ENCODE measurements around the gene TRMT61A.

The TRMT61A gene

DNA sequence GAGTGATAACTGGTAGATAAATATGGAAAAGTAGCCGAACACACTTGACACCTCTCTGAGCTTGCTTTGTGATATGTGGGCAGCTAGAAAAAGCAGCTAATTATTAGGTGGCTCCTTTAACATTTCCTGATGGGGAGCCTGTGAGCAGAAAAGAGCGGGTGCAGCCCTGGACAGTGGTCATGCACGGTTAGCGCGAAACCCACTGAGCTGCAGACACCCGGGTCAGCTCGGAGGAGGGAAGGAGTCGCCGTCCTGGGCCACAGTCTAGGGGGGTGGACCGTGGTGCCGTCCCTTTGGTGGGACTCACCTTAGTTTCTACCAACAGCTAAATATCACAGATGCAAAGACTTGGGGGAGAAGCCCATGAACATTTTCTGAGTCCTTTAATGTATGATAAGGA lies 40.4 kb downstream of the TRMT61A start:
- Histone ChIP-seq H3K4me1 (ENCODE audit: control insufficient read depth, insufficient read depth, low read length) (peaks cover 1% of the 10 kb centered on the region; the same call in 1 of the 2 replicates), H3K9me3 (ENCODE audit: control insufficient read depth, insufficient read depth, low read length) (no peaks in the 10 kb centered on the region), H3K4me3 (ENCODE audit: low read length) (no peak overlapping the region), H3K27ac (ENCODE audit: low read length) (no peak overlapping the region), H3K36me3 (ENCODE audit: control insufficient read depth, insufficient read depth, low read length) (no peaks in the 10 kb centered on the region; the same call in none of the 2 replicates), H3K27me3 (ENCODE audit: control insufficient read depth, insufficient read depth, low read length) (no peaks in the 10 kb centered on the region)
- WGBS (ENCODE audit: insufficient coverage, insufficient read length) = no CpG with 5 or more reads among the region's 11 CpGs
- no peak for DNase-seq (ENCODE audit: low read depth, low spot score)

DNA sequence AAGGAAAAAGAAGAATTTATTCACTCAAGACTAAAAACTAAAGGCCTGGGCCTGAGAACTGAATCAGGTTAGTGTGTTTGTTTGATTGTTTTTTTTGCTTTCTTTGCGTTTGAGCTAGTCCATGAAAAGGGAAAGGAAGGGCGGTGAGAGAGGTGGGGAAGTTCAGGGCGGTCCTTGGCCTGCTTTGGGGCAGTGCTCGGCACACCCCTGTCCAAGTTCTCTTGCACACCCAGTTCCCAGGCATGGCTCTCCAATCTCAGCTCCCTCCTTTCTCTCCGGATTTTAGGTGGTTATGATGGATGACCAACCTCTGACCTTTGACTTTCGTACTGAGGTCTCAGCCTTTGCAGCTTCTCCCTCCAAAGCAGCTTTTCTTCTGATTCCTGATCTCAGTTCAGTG lies 45.1 kb downstream of the TRMT61A start:
- H3K36me3 ChIP-seq (ENCODE audit: control insufficient read depth, insufficient read depth, low read length) = no peaks in the 10 kb centered on the region; the same call in none of the 2 replicates
- WGBS (ENCODE audit: insufficient coverage, insufficient read length) = no CpG with 5 or more reads among the region's 6 CpGs
- no peaks in the 10 kb centered on the region for H3K4me1 ChIP-seq (ENCODE audit: control insufficient read depth, insufficient read depth, low read length)

DNA sequence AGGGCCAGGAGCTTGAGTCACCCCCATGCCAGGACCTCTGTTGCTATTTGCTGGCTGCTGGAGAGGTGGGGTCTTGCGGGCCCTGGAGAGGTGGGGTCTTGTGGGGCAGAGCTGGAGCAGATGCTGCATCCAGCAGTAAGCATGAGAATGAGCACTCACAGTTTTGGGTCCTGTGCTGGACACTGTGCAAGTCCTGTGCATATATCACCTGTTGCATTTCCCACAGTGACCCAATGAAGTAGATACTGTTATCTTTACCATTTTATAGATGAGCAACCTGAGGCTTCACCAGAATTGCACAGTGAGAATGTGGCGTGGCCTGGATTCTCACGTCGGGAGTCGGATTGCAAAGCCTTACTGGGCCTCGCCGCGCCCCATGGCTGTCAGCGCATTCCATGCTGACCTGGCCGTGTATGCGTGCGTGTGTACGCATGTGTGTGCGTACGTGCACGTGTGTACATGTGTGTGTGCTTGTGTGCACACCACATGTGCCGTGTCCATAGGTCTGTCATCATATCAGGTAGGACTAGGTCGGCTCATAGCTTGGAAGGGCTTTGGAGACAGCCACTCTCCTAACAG lies 45.8 kb downstream of the TRMT61A start:
- Histone ChIP-seq H3K36me3 (ENCODE audit: control insufficient read depth, insufficient read depth, low read length) (no peaks in the 10 kb centered on the region; the same call in none of the 2 replicates), H3K4me3 (ENCODE audit: low read length) (no peak overlapping the region), H3K27ac (ENCODE audit: low read length) (no peak overlapping the region), H3K9me3 (ENCODE audit: control insufficient read depth, insufficient read depth, low read length) (no peaks in the 10 kb centered on the region), H3K4me1 (ENCODE audit: control insufficient read depth, insufficient read depth, low read length) (no peaks in the 10 kb centered on the region), H3K27me3 (ENCODE audit: control insufficient read depth, insufficient read depth, low read length) (no peaks in the 10 kb centered on the region)
- WGBS (ENCODE audit: insufficient coverage, insufficient read length) = no CpG with 5 or more reads among the region's 18 CpGs
- no peak for DNase-seq (ENCODE audit: low read depth, low spot score)

More for the DNA sequence above, 45.1 kb downstream of the TRMT61A start:
- no peaks in the 10 kb centered on the region for H3K9me3 ChIP-seq (ENCODE audit: control insufficient read depth, insufficient read depth, low read length)
- DNase-seq (ENCODE audit: low read depth, low spot score) = no peak
- H3K4me3 ChIP-seq (ENCODE audit: low read length) = no peak overlapping the region
- H3K27ac ChIP-seq (ENCODE audit: low read length) = no peak overlapping the region
- H3K27me3 ChIP-seq (ENCODE audit: control insufficient read depth, insufficient read depth, low read length) = no peaks in the 10 kb centered on the region

DNA sequence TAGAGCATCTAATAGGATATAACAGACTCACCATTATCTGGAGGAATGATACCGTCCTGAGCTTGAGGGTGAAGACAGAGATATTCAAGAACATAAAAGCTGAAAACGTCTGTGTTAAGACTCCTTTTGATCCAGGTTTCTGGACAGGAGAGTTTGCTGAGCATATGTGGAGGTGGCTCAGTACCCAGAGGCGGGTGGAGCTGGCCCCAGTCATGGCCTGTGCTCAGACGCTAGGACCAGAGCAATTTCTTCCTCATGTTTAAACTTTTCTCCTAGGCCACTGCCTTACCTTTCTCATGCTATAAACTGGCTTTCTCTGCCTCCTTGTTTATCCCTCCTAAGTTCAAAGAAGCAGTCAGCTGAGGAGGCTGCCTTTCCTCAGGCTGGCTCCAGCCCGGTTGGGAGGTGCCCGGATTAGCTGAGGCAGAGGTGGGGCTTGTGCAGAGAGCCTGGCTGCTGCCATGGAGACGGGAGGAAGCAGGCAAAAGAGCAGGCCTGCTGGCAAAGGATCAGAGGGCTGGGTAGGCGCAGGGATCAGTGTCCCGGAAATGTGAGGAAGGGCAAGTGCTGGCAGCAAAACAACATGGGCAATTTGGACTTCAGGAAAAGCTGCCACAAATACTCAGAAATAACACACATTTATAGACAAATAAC lies 47.5 kb downstream of the TRMT61A start:
- Histone ChIP-seq H3K4me3 (ENCODE audit: low read length) (no peak overlapping the region), H3K27me3 (ENCODE audit: control insufficient read depth, insufficient read depth, low read length) (no peaks in the 10 kb centered on the region), H3K36me3 (ENCODE audit: control insufficient read depth, insufficient read depth, low read length) (no peaks in the 10 kb centered on the region; the same call in none of the 2 replicates), H3K9me3 (ENCODE audit: control insufficient read depth, insufficient read depth, low read length) (no peaks in the 10 kb centered on the region), H3K27ac (ENCODE audit: low read length) (no peak overlapping the region), H3K4me1 (ENCODE audit: control insufficient read depth, insufficient read depth, low read length) (no peaks in the 10 kb centered on the region)
- DNase-seq (ENCODE audit: low read depth, low spot score) = no peak
- WGBS (ENCODE audit: insufficient coverage, insufficient read length) = no CpG with 5 or more reads among the region's 9 CpGs

DNA sequence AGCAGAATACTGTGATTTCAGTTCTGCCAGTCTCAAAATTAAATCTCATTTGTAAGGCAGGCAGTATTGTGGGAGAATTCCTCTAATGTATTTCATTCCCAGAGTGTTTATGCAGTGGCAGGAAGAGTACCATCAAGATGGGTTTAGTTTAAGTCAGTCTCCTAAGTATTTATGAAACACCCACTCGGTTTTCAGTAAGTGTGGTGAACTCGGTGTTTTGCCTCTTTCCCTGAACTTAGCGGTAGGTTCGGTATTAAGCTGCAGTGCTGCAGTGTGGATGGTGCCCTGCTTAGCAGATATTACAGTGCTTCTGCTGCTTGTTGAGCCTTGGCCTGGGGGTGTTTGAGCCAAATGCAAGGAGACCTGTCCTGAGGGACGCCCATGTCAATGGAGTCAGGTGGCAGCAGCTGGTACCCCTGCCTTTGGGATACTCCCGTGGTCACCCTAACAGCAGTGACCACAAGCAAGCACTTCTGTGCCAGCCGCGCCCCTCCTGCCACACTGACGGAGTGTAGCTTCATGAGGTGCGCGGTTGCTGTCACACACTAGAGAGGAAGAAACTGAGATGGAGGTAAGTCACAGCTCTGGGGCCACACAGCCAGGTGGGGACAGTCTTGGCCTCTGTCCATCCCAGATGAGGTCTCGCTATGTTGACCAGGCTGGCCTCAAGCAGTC lies 49.5 kb downstream of the TRMT61A start:
- no peak overlapping the region for H3K4me3 ChIP-seq (ENCODE audit: low read length)
- no peaks in the 10 kb centered on the region; the same call in none of the 2 replicates for H3K36me3 ChIP-seq (ENCODE audit: control insufficient read depth, insufficient read depth, low read length)
- no peak for DNase-seq (ENCODE audit: low read depth, low spot score)
- no peaks in the 10 kb centered on the region for H3K4me1 ChIP-seq (ENCODE audit: control insufficient read depth, insufficient read depth, low read length)
- WGBS (ENCODE audit: insufficient coverage, insufficient read length) = no CpG with 5 or more reads among the region's 12 CpGs
- no peak overlapping the region for H3K27ac ChIP-seq (ENCODE audit: low read length)
- no peaks in the 10 kb centered on the region for H3K27me3 ChIP-seq (ENCODE audit: control insufficient read depth, insufficient read depth, low read length)
- no peaks in the 10 kb centered on the region for H3K9me3 ChIP-seq (ENCODE audit: control insufficient read depth, insufficient read depth, low read length)

DNA sequence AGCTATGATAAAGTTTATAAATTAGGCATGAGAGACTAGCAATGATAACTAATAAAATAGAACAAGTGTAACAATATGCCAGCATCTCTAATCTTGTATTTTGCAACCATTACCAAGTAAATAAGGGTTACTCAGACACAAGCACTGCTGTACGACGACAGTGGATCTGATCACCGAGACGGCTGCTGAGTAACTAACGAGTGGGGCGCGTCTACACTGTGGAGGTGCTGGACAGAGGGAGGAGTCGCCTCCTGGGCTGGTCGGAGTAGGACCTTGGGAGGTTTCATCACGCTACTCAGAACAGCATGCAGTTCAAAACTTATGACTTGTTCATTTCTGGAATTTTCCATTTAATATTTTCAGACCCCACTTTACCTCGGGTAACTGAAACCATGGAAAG lies 52.2 kb downstream of the TRMT61A start:
- no CpG with 5 or more reads among the region's 11 CpGs for WGBS (ENCODE audit: insufficient coverage, insufficient read length)
- H3K36me3 ChIP-seq (ENCODE audit: control insufficient read depth, insufficient read depth, low read length) = no peaks in the 10 kb centered on the region; the same call in 1 of the 2 replicates
- no peak for DNase-seq (ENCODE audit: low read depth, low spot score)

DNA sequence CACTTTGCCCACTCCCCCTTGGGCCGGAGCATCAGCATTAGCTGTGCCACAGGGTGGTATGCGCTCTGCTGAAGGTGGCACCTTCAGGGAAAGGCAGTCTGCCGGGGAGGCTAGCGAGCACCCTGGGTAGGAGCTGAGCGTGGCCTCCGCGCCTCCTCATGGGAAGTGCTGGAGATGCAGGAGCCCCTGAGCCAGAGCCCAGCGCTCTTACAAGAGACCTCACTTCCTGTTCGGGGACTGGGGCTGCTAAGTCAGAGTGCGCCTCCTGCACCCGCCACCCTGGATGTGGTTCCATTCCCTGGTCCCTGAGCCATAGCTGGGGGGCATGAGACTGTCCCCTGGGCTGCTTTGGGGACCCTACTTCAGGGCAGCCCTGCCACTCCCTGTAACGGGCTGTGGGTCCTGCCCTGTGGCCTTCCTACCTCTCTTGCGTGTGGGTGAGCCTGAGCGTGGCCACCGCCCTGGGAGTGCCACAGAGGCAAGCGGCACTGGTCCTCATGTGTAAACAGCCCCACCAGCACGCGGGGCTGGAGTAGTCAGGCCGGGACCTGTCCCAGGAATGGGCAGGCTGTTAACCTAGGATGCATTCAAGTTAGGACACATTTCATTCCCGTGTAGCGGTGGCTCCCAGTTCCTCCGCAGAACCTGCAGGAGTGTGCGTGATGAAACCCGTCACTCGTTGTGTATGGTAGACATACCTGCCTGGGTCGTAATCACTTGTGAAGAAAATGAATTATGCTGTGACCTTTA lies 53.1 kb downstream of the TRMT61A start:
- no CpG with 5 or more reads among the region's 26 CpGs for WGBS (ENCODE audit: insufficient coverage, insufficient read length)
- no peak overlapping the region for H3K4me3 ChIP-seq (ENCODE audit: low read length)
- DNase-seq (ENCODE audit: low read depth, low spot score) = no peak
- H3K9me3 ChIP-seq (ENCODE audit: control insufficient read depth, insufficient read depth, low read length) = no peaks in the 10 kb centered on the region
- no peaks in the 10 kb centered on the region for H3K27me3 ChIP-seq (ENCODE audit: control insufficient read depth, insufficient read depth, low read length)
- H3K36me3 ChIP-seq (ENCODE audit: control insufficient read depth, insufficient read depth, low read length) = no peaks in the 10 kb centered on the region; the same call in 1 of the 2 replicates
- H3K27ac ChIP-seq (ENCODE audit: low read length) = no peak overlapping the region
- H3K4me1 ChIP-seq (ENCODE audit: control insufficient read depth, insufficient read depth, low read length) = no peaks in the 10 kb centered on the region

More for the DNA sequence above, 52.2 kb downstream of the TRMT61A start:
- H3K4me3 ChIP-seq (ENCODE audit: low read length) = no peak overlapping the region
- no peaks in the 10 kb centered on the region for H3K4me1 ChIP-seq (ENCODE audit: control insufficient read depth, insufficient read depth, low read length)
- no peaks in the 10 kb centered on the region for H3K27me3 ChIP-seq (ENCODE audit: control insufficient read depth, insufficient read depth, low read length)
- no peaks in the 10 kb centered on the region for H3K9me3 ChIP-seq (ENCODE audit: control insufficient read depth, insufficient read depth, low read length)
- no peak overlapping the region for H3K27ac ChIP-seq (ENCODE audit: low read length)

DNA sequence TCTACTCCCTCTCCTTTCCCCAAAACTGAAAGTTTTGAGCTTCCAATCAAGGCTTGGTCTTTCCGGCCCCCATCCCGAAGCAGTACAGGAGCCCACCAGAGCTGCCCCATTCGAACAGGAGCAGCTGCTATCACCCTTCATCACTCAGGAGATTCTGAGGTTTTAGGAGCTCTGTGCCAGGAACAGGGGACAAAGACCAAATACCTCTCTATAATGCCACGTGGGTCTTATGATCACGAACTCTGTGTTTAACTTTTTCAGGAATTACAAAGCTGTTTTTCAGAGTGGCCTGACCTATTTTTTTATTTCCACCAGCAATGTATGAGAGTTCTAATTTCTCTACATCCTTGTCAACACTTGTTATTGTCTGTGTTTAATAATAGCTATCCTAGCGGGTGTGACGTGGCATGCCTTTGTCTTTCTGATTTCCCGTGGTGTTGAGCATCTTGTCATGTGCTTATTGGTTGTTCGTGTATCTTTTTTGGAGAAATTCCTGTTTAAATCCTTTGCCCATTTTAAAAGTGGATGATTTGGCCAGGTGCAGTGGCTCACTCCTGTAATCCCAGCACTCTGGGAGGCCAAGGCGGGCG lies 55.4 kb downstream of the TRMT61A start:
- H3K4me1 ChIP-seq (ENCODE audit: control insufficient read depth, insufficient read depth, low read length) = no peaks in the 10 kb centered on the region
- WGBS (ENCODE audit: insufficient coverage, insufficient read length) = no CpG with 5 or more reads among the region's 11 CpGs
- no peaks in the 10 kb centered on the region for H3K27me3 ChIP-seq (ENCODE audit: control insufficient read depth, insufficient read depth, low read length)
- no peaks in the 10 kb centered on the region for H3K9me3 ChIP-seq (ENCODE audit: control insufficient read depth, insufficient read depth, low read length)
- H3K27ac ChIP-seq (ENCODE audit: low read length) = no peak overlapping the region
- H3K36me3 ChIP-seq (ENCODE audit: control insufficient read depth, insufficient read depth, low read length) = no peaks in the 10 kb centered on the region; the same call in 1 of the 2 replicates
- H3K4me3 ChIP-seq (ENCODE audit: low read length) = no peak overlapping the region
- DNase-seq (ENCODE audit: low read depth, low spot score) = no peak
